ENCODE data around the gene ZBBX. TPM values are rescaled to one million over a fixed set of nuclear protein-coding genes. Genes with fewer than 3 reads are reported as not detected.

Gene ZBBX
- total RNA-seq, 2 donors from 2014 or later, result 3.5 to 8.2 TPM

- no peak overlapping the region for H3K4me3 Mint-ChIP-seq
Observed at GRCh38 chr3:167253037-167253436, 127.1 kb downstream of the ZBBX start.

GRCh38 chr3:167251678-167252077 lies 128.4 kb downstream of the ZBBX start:
- Mint-ChIP-seq H3K36me3 (ENCODE audit: low read depth) (no peaks in the 10 kb centered on the region), H3K4me1 (no peaks in the 10 kb centered on the region), H3K27me3 (ENCODE audit: insufficient read depth) (no peaks in the 10 kb centered on the region), H3K27ac (no peak overlapping the region), H3K4me3 (no peak overlapping the region), H3K9me3 (no peaks in the 10 kb centered on the region)
- no peak for TF ChIP-seq CTCF (conservative IDR thresholded peaks at IDR 0.05)
- H3K4me1 ChIP-seq (ENCODE audit: control insufficient read depth, insufficient read depth, low read length), result no peaks in the 10 kb centered on the region
- H3K27me3 ChIP-seq (ENCODE audit: control insufficient read depth, insufficient read depth, low read length, poor library complexity, severe bottlenecking), result no peaks in the 10 kb centered on the region
- H3K27ac ChIP-seq (ENCODE audit: low read depth, low read length), result no peak overlapping the region
- no peaks in the 10 kb centered on the region for H3K9me3 ChIP-seq (ENCODE audit: control insufficient read depth, low read length)
- H3K36me3 ChIP-seq (ENCODE audit: control insufficient read depth, insufficient read depth, low read length), result no peaks in the 10 kb centered on the region
- 90 to 100% methylated on average over 1 to 3 of the region's 3 CpGs for WGBS, 2 experiments (ENCODE audit: insufficient coverage in 1 of 2, insufficient read length in 1 of 2)
- DNase-seq, result no peak
- H3K4me3 ChIP-seq (ENCODE audit: low read length), result no peak overlapping the region
- no peak overlapping the region for H3K9ac ChIP-seq (ENCODE audit: extremely low read depth, low read length, poor library complexity, severe bottlenecking)

More at GRCh38 chr3:167253037-167253436, 127.1 kb downstream of the ZBBX start:
- 86 to 89% methylated on average over 1 of the region's 1 CpG for WGBS, 2 experiments (ENCODE audit: insufficient coverage in 1 of 2, insufficient read length in 1 of 2)
- H3K4me1 Mint-ChIP-seq, result no peaks in the 10 kb centered on the region
- no peaks in the 10 kb centered on the region for H3K9me3 Mint-ChIP-seq
- Histone ChIP-seq H3K4me3 (ENCODE audit: low read length) (no peak overlapping the region), H3K27ac (ENCODE audit: low read depth, low read length) (no peak overlapping the region), H3K4me1 (ENCODE audit: control insufficient read depth, insufficient read depth, low read length) (no peaks in the 10 kb centered on the region), H3K9ac (ENCODE audit: extremely low read depth, low read length, poor library complexity, severe bottlenecking) (no peak overlapping the region), H3K36me3 (ENCODE audit: control insufficient read depth, insufficient read depth, low read length) (no peaks in the 10 kb centered on the region), H3K27me3 (ENCODE audit: control insufficient read depth, insufficient read depth, low read length, poor library complexity, severe bottlenecking) (no peaks in the 10 kb centered on the region), H3K9me3 (ENCODE audit: control insufficient read depth, low read length) (no peaks in the 10 kb centered on the region)
- no peak for TF ChIP-seq CTCF (conservative IDR thresholded peaks at IDR 0.05)
- H3K27ac Mint-ChIP-seq, result no peak overlapping the region
- DNase-seq, result no peak
- no peaks in the 10 kb centered on the region for H3K36me3 Mint-ChIP-seq (ENCODE audit: low read depth)
- H3K27me3 Mint-ChIP-seq (ENCODE audit: insufficient read depth), result no peaks in the 10 kb centered on the region

DNA sequence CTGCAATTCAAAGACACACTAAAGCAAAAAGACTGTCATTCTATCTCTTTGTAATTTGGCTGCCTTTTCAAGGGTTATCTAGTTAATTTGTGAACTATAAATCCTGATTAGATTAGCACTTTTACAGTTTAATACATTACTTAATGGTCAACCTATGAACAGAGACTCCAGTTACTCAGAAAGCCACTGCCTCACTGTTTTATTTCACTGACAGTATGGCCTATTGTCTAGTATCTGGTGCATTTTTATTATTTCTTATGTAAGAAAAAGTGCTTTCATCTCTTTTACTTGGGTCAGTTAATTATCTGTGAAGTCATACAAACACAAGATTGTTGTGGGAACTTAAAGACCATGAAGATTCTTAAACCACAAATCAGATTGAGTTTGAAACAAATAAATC lies 133.8 kb downstream of the ZBBX start:
- H3K4me1 Mint-ChIP-seq, result no peaks in the 10 kb centered on the region

More for the DNA sequence above, 133.8 kb downstream of the ZBBX start:
- Mint-ChIP-seq H3K4me3 (no peak overlapping the region), H3K27ac (no peak overlapping the region), H3K27me3 (ENCODE audit: insufficient read depth) (no peaks in the 10 kb centered on the region), H3K36me3 (ENCODE audit: low read depth) (no peaks in the 10 kb centered on the region), H3K9me3 (no peaks in the 10 kb centered on the region)
- no peak overlapping the region for H3K27ac ChIP-seq (ENCODE audit: low read depth, low read length)
- H3K4me3 ChIP-seq (ENCODE audit: low read length), result no peak overlapping the region
- DNase-seq, result no peak
- no peaks in the 10 kb centered on the region for H3K4me1 ChIP-seq (ENCODE audit: control insufficient read depth, insufficient read depth, low read length)
- H3K9me3 ChIP-seq (ENCODE audit: control insufficient read depth, low read length), result no peaks in the 10 kb centered on the region
- no peak overlapping the region for H3K9ac ChIP-seq (ENCODE audit: extremely low read depth, low read length, poor library complexity, severe bottlenecking)
- TF ChIP-seq CTCF (conservative IDR thresholded peaks at IDR 0.05), result no peak
- no peaks in the 10 kb centered on the region for H3K36me3 ChIP-seq (ENCODE audit: control insufficient read depth, insufficient read depth, low read length)
- no peaks in the 10 kb centered on the region for H3K27me3 ChIP-seq (ENCODE audit: control insufficient read depth, insufficient read depth, low read length, poor library complexity, severe bottlenecking)

Measured in endodermal cell (in vitro differentiated cells).